Measurements from ENCODE around the gene LARP4B.

LARP4B gene

GRCh38 chr10:905503-905902 lies 26.0 kb downstream of the LARP4B start:
- Histone ChIP-seq H2AFZ (ENCODE audit: low read length, unreplicated experiment) (no peak overlapping the region), H3K27me3 (ENCODE audit: insufficient read depth, low read length) (no peaks in the 10 kb centered on the region), H3K79me2 (ENCODE audit: control insufficient read depth, insufficient read depth, low read length, unreplicated experiment) (peaks cover 88% of the 10 kb centered on the region), H3K27ac (ENCODE audit: low read depth, low read length) (no peak overlapping the region), H3K4me3 (ENCODE audit: low read depth, low read length) (no peak overlapping the region), H3K36me3 (ENCODE audit: insufficient read depth, low read length) (peaks cover 14% of the 10 kb centered on the region), H3K4me1 (ENCODE audit: control insufficient read depth, insufficient read depth, low read length, unreplicated experiment) (no peaks in the 10 kb centered on the region)

DNA sequence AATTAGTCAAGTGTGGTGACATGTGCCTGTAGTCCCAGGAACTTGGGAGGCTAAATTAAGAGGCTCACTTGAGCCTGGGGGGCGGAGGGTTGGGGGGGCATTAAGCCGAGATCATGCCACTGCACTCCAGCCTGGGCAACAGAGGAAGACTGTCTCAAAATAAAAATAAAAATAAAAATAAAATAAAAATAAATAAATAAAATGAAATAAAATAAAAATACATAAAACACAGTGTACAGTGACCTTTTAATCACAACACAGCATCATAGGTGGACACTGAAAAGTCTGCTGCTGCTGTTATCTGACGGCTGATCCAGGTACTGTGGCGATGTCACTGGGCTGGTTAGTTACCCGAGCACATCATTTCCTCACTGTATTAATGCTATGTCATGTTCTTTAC lies 27.1 kb downstream of the LARP4B start:
- H3K4me1 ChIP-seq (ENCODE audit: control insufficient read depth, insufficient read depth, low read length, unreplicated experiment): peaks cover 3% of the 10 kb centered on the region
- no peak overlapping the region for H3K27ac ChIP-seq (ENCODE audit: low read depth, low read length)
- H3K27me3 ChIP-seq (ENCODE audit: insufficient read depth, low read length): no peaks in the 10 kb centered on the region
- peaks cover 14% of the 10 kb centered on the region for H3K36me3 ChIP-seq (ENCODE audit: insufficient read depth, low read length)
- peaks cover 85% of the 10 kb centered on the region for H3K79me2 ChIP-seq (ENCODE audit: control insufficient read depth, insufficient read depth, low read length, unreplicated experiment)
- H3K4me3 ChIP-seq (ENCODE audit: low read depth, low read length): no peak overlapping the region
- no peak overlapping the region for H2AFZ ChIP-seq (ENCODE audit: low read length, unreplicated experiment)

DNA sequence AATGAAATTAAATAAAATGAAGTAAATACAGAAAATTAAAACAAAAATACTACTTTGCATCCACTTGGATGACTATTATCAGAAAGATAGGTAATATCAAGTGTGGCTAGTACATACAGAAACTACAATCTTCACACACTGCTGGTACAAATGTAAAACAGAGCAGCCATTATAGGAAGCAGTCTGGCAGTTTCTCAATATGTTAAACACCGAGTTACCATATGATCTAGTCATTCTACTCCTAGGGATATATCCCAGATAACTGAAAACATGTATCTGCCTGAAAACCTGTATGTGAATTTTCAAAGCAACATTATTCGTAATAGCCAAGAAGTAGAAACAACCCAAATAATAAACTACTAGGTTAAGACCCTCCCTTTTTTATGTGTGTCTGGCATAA lies 33.4 kb downstream of the LARP4B start:
- Histone ChIP-seq H3K79me2 (ENCODE audit: control insufficient read depth, insufficient read depth, low read length, unreplicated experiment) (peaks cover 85% of the 10 kb centered on the region), H3K4me1 (ENCODE audit: control insufficient read depth, insufficient read depth, low read length, unreplicated experiment) (peaks cover 7% of the 10 kb centered on the region), H3K4me3 (ENCODE audit: low read depth, low read length) (no peak overlapping the region), H3K27me3 (ENCODE audit: insufficient read depth, low read length) (no peaks in the 10 kb centered on the region), H3K27ac (ENCODE audit: low read depth, low read length) (no peak overlapping the region), H3K36me3 (ENCODE audit: insufficient read depth, low read length) (peaks cover 7% of the 10 kb centered on the region; the same call in 1 of the 2 replicates), H2AFZ (ENCODE audit: low read length, unreplicated experiment) (no peak overlapping the region)

DNA sequence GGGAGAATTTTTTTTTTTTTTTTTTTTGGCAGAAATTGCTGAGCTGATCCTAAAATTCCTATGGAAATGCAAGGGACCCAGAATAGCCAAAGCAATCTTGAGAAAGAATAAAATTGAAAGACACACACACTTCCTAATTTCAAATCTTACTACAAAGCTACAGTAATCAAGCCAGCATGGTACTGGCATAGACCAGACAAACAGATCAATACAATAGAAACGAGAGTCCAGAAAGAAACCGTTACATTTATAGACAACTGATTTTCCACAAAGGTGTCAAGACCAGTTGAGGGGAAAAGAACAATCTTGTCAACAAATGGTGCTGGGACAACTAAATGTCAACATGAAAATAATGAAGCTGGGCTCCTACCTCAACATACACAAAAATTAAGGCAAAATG lies 34.5 kb downstream of the LARP4B start:
- Histone ChIP-seq H2AFZ (ENCODE audit: low read length, unreplicated experiment) (no peak overlapping the region), H3K36me3 (ENCODE audit: insufficient read depth, low read length) (0 out of 2 replicates have a peak, but pooled peaks cover 4% of the 10 kb centered on the region), H3K27me3 (ENCODE audit: insufficient read depth, low read length) (no peaks in the 10 kb centered on the region), H3K27ac (ENCODE audit: low read depth, low read length) (no peak overlapping the region), H3K4me3 (ENCODE audit: low read depth, low read length) (no peak overlapping the region), H3K4me1 (ENCODE audit: control insufficient read depth, insufficient read depth, low read length, unreplicated experiment) (peaks cover 7% of the 10 kb centered on the region), H3K79me2 (ENCODE audit: control insufficient read depth, insufficient read depth, low read length, unreplicated experiment) (peaks cover 85% of the 10 kb centered on the region)

DNA sequence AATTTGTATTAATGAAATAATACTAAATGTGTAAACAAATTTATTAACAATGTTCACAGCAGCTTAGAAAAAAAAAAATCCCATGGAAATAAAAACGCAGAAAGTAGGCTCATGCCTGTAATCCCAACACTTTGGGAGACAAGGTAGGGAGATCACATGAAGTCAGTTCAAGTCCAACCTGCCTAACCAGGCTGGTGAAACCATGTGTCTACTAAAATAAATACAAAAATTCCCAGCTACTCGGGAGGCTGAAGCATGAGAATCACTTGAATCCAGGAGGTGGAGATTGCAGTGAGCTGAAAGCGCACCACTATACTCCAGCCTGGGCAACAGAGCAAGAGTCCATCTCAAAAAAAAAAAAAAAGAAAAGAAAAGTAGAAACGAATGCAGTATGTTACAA lies 36.2 kb downstream of the LARP4B start:
- Histone ChIP-seq H3K36me3 (ENCODE audit: insufficient read depth, low read length) (peaks cover 4% of the 10 kb centered on the region; the same call in 1 of the 2 replicates), H3K4me1 (ENCODE audit: control insufficient read depth, insufficient read depth, low read length, unreplicated experiment) (peaks cover 7% of the 10 kb centered on the region), H3K4me3 (ENCODE audit: low read depth, low read length) (no peak overlapping the region), H2AFZ (ENCODE audit: low read length, unreplicated experiment) (no peak overlapping the region), H3K79me2 (ENCODE audit: control insufficient read depth, insufficient read depth, low read length, unreplicated experiment) (peaks cover 90% of the 10 kb centered on the region), H3K27me3 (ENCODE audit: insufficient read depth, low read length) (no peaks in the 10 kb centered on the region), H3K27ac (ENCODE audit: low read depth, low read length) (no peak overlapping the region)

- no peak overlapping the region for H2AFZ ChIP-seq (ENCODE audit: low read length, unreplicated experiment)
- H3K4me3 ChIP-seq (ENCODE audit: low read depth, low read length): no peak overlapping the region
- H3K36me3 ChIP-seq (ENCODE audit: insufficient read depth, low read length): peaks cover 36% of the 10 kb centered on the region
- H3K27me3 ChIP-seq (ENCODE audit: insufficient read depth, low read length): no peaks in the 10 kb centered on the region
- no peaks in the 10 kb centered on the region for H3K4me1 ChIP-seq (ENCODE audit: control insufficient read depth, insufficient read depth, low read length, unreplicated experiment)
- peaks cover 37% of the 10 kb centered on the region for H3K79me2 ChIP-seq (ENCODE audit: control insufficient read depth, insufficient read depth, low read length, unreplicated experiment)
- no peak overlapping the region for H3K27ac ChIP-seq (ENCODE audit: low read depth, low read length)
Observed at GRCh38 chr10:878895-879294, 52.6 kb downstream of the LARP4B start.

DNA sequence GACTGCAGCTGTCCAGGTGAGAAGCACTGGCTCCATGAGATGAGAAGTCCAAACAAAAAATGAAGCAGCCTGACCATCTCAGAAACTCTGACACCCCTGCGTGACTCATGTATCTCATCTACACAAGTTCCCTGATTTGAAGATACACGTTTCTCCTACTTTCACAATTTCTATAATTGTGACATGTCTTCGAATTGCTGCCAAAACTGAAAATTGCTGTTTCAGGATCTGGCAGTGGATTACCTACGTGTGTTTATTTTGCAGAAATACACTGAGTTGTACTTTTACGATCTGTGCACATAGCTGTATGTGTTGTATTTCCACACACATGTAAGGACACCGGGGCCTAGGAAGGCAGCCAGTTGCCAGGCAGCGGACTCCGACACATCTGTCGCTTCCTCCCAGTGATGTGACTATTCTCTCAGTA lies 53.2 kb downstream of the LARP4B start:
- Histone ChIP-seq H3K4me1 (ENCODE audit: control insufficient read depth, insufficient read depth, low read length, unreplicated experiment) (no peaks in the 10 kb centered on the region), H3K4me3 (ENCODE audit: low read depth, low read length) (no peak overlapping the region), H3K27me3 (ENCODE audit: insufficient read depth, low read length) (no peaks in the 10 kb centered on the region), H3K27ac (ENCODE audit: low read depth, low read length) (no peak overlapping the region), H2AFZ (ENCODE audit: low read length, unreplicated experiment) (no peak overlapping the region), H3K36me3 (ENCODE audit: insufficient read depth, low read length) (peaks cover 36% of the 10 kb centered on the region), H3K79me2 (ENCODE audit: control insufficient read depth, insufficient read depth, low read length, unreplicated experiment) (peaks cover 38% of the 10 kb centered on the region)

- H3K79me2 ChIP-seq (ENCODE audit: control insufficient read depth, insufficient read depth, low read length, unreplicated experiment): peaks cover 51% of the 10 kb centered on the region
- H3K36me3 ChIP-seq (ENCODE audit: insufficient read depth, low read length): peaks cover 32% of the 10 kb centered on the region
Observed at GRCh38 chr10:876438-876837, 55.1 kb downstream of the LARP4B start.

GRCh38 chr10:873020-873419 lies 58.5 kb downstream of the LARP4B start:
- H3K36me3 ChIP-seq (ENCODE audit: insufficient read depth, low read length): peaks cover 27% of the 10 kb centered on the region
- H2AFZ ChIP-seq (ENCODE audit: low read length, unreplicated experiment): no peak overlapping the region
- H3K79me2 ChIP-seq (ENCODE audit: control insufficient read depth, insufficient read depth, low read length, unreplicated experiment): peaks cover 56% of the 10 kb centered on the region
- no peaks in the 10 kb centered on the region for H3K4me1 ChIP-seq (ENCODE audit: control insufficient read depth, insufficient read depth, low read length, unreplicated experiment)
- H3K27me3 ChIP-seq (ENCODE audit: insufficient read depth, low read length): no peaks in the 10 kb centered on the region
- H3K4me3 ChIP-seq (ENCODE audit: low read depth, low read length): no peak overlapping the region
- H3K27ac ChIP-seq (ENCODE audit: low read depth, low read length): no peak overlapping the region

More at GRCh38 chr10:876438-876837, 55.1 kb downstream of the LARP4B start:
- no peak overlapping the region for H3K27ac ChIP-seq (ENCODE audit: low read depth, low read length)
- no peak overlapping the region for H2AFZ ChIP-seq (ENCODE audit: low read length, unreplicated experiment)
- no peak overlapping the region for H3K4me3 ChIP-seq (ENCODE audit: low read depth, low read length)
- no peaks in the 10 kb centered on the region for H3K27me3 ChIP-seq (ENCODE audit: insufficient read depth, low read length)
- no peaks in the 10 kb centered on the region for H3K4me1 ChIP-seq (ENCODE audit: control insufficient read depth, insufficient read depth, low read length, unreplicated experiment)

DNA sequence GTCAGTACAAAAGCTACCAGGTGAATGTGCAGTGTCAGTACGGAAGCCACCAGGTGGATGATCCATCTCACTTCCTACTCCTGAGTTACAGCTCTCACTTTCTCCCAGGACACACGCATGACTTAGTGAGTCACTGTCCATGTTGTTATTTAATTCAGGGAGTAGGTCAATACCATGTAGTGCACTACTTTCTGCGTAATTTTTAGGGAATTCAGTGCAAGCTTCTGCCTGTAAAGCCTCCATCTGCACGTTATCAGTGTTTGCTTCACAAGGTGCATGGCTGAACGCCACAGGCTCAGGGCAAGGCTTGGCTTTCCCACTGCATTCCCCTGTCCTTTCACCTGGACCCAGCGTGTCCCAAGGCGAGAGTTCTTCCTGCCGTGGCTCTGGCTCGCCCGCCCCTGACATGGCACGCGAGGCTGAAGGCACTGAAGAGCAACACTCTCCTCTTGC lies 59.5 kb downstream of the LARP4B start:
- H3K79me2 ChIP-seq (ENCODE audit: control insufficient read depth, insufficient read depth, low read length, unreplicated experiment): peaks cover 55% of the 10 kb centered on the region
- no peak overlapping the region for H3K27ac ChIP-seq (ENCODE audit: low read depth, low read length)
- no peaks in the 10 kb centered on the region for H3K4me1 ChIP-seq (ENCODE audit: control insufficient read depth, insufficient read depth, low read length, unreplicated experiment)
- H3K36me3 ChIP-seq (ENCODE audit: insufficient read depth, low read length): peaks cover 17% of the 10 kb centered on the region; the same call in 1 of the 2 replicates
- no peak overlapping the region for H3K4me3 ChIP-seq (ENCODE audit: low read depth, low read length)
- no peaks in the 10 kb centered on the region for H3K27me3 ChIP-seq (ENCODE audit: insufficient read depth, low read length)
- no peak overlapping the region for H2AFZ ChIP-seq (ENCODE audit: low read length, unreplicated experiment)

GRCh38 chr10:870564-871166 lies 60.8 kb downstream of the LARP4B start:
- Histone ChIP-seq H3K27me3 (ENCODE audit: insufficient read depth, low read length) (no peaks in the 10 kb centered on the region), H3K4me3 (ENCODE audit: low read depth, low read length) (no peak overlapping the region), H2AFZ (ENCODE audit: low read length, unreplicated experiment) (no peak overlapping the region), H3K36me3 (ENCODE audit: insufficient read depth, low read length) (peaks cover 16% of the 10 kb centered on the region; the same call in 1 of the 2 replicates), H3K27ac (ENCODE audit: low read depth, low read length) (no peak overlapping the region), H3K4me1 (ENCODE audit: control insufficient read depth, insufficient read depth, low read length, unreplicated experiment) (no peaks in the 10 kb centered on the region), H3K79me2 (ENCODE audit: control insufficient read depth, insufficient read depth, low read length, unreplicated experiment) (peaks cover 62% of the 10 kb centered on the region)
